Measurements from ENCODE around the gene PEAK1. TPM values are rescaled to one million over a fixed set of nuclear protein-coding genes. Genes with fewer than 3 reads are reported as not detected.

PEAK1 gene
- total and polyA plus RNA-seq, 9 of the 15 experiments (the other 6 are each of a cell fraction or from before 2014, with no cell fraction given): 0.99 to 22.4 (median 10.8) TPM

GRCh38 chr15:77162872-77163633 is 256.9 kb downstream of the PEAK1 start (continued):
- TF ChIP-seq, protein P1, sequence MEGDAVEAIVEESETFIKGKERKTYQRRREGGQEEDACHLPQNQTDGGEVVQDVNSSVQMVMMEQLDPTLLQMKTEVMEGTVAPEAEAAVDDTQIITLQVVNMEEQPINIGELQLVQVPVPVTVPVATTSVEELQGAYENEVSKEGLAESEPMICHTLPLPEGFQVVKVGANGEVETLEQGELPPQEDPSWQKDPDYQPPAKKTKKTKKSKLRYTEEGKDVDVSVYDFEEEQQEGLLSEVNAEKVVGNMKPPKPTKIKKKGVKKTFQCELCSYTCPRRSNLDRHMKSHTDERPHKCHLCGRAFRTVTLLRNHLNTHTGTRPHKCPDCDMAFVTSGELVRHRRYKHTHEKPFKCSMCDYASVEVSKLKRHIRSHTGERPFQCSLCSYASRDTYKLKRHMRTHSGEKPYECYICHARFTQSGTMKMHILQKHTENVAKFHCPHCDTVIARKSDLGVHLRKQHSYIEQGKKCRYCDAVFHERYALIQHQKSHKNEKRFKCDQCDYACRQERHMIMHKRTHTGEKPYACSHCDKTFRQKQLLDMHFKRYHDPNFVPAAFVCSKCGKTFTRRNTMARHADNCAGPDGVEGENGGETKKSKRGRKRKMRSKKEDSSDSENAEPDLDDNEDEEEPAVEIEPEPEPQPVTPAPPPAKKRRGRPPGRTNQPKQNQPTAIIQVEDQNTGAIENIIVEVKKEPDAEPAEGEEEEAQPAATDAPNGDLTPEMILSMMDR (IDR thresholded peaks at IDR 0.05 in 2 of 3, conservative IDR thresholded peaks at IDR 0.05 in 1 of 3; ENCODE audit: insufficient read depth in 2 of 3, low read depth in 1 of 3, low read length in 3 of 3): no peak
- no peak for TF ChIP-seq NR1H2 (CRISPR knock-in tag; IDR thresholded peaks at IDR 0.05)
- TF ChIP-seq SIN3B (IDR thresholded peaks at IDR 0.05; ENCODE audit: low read depth): no peak
- no peak for TF ChIP-seq MAX (CRISPR knock-in tag; IDR thresholded peaks at IDR 0.05)

DNA sequence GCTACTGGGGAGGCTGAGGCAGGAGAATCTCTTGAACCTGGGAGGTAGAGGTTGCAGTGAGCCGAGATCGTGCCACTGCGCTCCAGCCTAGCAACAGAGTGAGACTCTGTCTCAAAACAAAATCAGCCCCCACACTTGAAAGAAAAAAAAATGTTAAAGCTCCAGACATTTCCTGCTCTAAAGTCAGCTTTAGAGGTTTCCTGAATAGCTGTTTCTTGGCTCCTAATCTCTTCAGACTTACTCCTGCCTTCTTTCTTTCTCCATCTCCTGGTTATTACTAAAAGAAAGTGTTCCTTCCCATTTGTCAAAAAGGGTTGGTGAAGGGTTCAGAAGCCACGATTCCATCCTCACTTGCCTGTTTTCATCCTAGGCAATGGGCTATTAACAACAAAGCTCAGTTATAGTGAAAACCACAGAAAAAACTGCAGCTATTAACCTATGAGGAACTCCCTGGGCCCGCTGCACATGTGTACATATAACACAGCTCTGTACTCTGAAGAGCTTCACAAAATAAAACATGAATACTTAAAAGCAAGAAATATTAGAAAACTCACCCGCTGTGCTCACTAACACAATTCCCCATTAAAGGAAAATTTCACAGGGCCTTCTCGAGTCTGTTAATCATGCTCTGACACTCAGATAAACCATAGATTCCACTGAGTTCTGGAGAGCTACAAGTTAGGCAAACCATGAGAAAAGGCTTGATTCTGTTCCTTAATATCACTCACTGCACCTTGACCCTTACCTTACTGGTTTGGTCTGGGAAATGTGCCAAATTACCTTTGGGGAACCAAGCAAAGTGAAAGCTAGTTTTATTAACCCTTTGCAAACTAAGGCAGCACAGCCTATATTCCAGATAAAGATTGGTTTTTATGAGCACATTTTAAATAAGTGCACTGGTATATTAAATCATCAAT is 259.1 kb downstream of the PEAK1 start:
- Histone ChIP-seq H2AFZ (ENCODE audit: low read depth, low read length) (no peak overlapping the region), H3K9me3 (replicated peaks; ENCODE audit: control insufficient read depth, insufficient read depth, low read depth, low read length) (no peaks in the 10 kb centered on the region), H3K79me2 (ENCODE audit: control insufficient read depth, insufficient read depth, low read length) (no peaks in the 10 kb centered on the region), H3K27ac (ENCODE audit: extremely low read depth, low read depth, low read length) (no peak overlapping the region), H3K4me2 (ENCODE audit: insufficient read depth, low read length) (no peak overlapping the region), H3K4me3 (no peak overlapping the region), H3K9me1 (ENCODE audit: control insufficient read depth, insufficient read depth, low read length) (no peaks in the 10 kb centered on the region), H4K20me1 (replicated peaks; ENCODE audit: control insufficient read depth, insufficient read depth, low read length) (no peaks in the 10 kb centered on the region), H3K9ac (ENCODE audit: insufficient read depth in 1 of 2, low read depth in 2 of 2, low read length in 2 of 2) (no peak overlapping the region), H3K36me3 (ENCODE audit: control insufficient read depth, insufficient read depth, low read length) (peaks cover 6% of the 10 kb centered on the region; the same call in 2 of the 3 replicates), H3K4me1 (replicated peaks in 1 of 2; ENCODE audit: control insufficient read depth in 2 of 2, insufficient read depth in 2 of 2, low read length in 2 of 2) (no peaks in the 10 kb centered on the region), H3K27me3 (ENCODE audit: control insufficient read depth in 2 of 2, insufficient read depth in 2 of 2, low read length in 2 of 2) (no peaks in the 10 kb centered on the region)
- ChIA-PET POLR2A (interaction anchor here (1.5 kb wide), 1 partner anchor 9 kb away, joined by 3 read pairs; no protein-coding TSS in a partner anchor), CTCF (ENCODE audit: low intra/inter-chr PET ratio) (no interaction called here)
- WGBS (ENCODE audit: insufficient coverage, low coverage, missing lambda C conversion rate): 78% methylated on average over 7 of the region's 7 CpGs
- ATAC-seq: no peak
- no peak for TF ChIP-seq BCLAF1 (IDR thresholded peaks at IDR 0.05; ENCODE audit: borderline replicate concordance in 1 of 2, control insufficient read depth in 1 of 2, low read depth in 2 of 2, low read length in 1 of 2)
- TF ChIP-seq, protein P2, sequence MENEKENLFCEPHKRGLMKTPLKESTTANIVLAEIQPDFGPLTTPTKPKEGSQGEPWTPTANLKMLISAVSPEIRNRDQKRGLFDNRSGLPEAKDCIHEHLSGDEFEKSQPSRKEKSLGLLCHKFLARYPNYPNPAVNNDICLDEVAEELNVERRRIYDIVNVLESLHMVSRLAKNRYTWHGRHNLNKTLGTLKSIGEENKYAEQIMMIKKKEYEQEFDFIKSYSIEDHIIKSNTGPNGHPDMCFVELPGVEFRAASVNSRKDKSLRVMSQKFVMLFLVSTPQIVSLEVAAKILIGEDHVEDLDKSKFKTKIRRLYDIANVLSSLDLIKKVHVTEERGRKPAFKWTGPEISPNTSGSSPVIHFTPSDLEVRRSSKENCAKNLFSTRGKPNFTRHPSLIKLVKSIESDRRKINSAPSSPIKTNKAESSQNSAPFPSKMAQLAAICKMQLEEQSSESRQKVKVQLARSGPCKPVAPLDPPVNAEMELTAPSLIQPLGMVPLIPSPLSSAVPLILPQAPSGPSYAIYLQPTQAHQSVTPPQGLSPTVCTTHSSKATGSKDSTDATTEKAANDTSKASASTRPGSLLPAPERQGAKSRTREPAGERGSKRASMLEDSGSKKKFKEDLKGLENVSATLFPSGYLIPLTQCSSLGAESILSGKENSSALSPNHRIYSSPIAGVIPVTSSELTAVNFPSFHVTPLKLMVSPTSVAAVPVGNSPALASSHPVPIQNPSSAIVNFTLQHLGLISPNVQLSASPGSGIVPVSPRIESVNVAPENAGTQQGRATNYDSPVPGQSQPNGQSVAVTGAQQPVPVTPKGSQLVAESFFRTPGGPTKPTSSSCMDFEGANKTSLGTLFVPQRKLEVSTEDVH (IDR thresholded peaks at IDR 0.05; ENCODE audit: low read depth, partially characterized antibody): no peak
- FAIRE-seq: no peak
- intact Hi-C loops (cut with micrococcal nuclease) (no loop called here), in situ Hi-C loops (cut with MboI) (no loop called here)
- no peak for DNase-seq (ENCODE audit: extremely low read depth in 1 of 4, low spot score in 3 of 4)
- BruUV-seq (replicated peaks): no TSS peak

All from K562 (cell line).